SK-N-SH (cell line): ENCODE results near the gene FRMD3. TPM values are rescaled to one million over a fixed set of nuclear protein-coding genes. Genes with fewer than 3 reads are reported as not detected.
A peak's percentile ranks its signal among the peaks of the same experiment; 100 is the strongest.

ENCODE experiments used
- CTCF ChIA-PET: fragments of 300-600, 350-600 bp; formaldehyde crosslinking; extraction: SDS; loops from one replicate; lab custom pipeline; 2021; lab: Yijun Ruan, JAX
- POLR2A ChIA-PET: fragments of 350-600 bp; sonication (Branson Sonifier 250); formaldehyde crosslinking; extraction: SDS; loops from one replicate; lab custom pipeline; 2020; ENCODE audit warnings: antibody characterized with exemption, inconsistent platforms; lab: Yijun Ruan, JAX
- DNase-seq: peaks from one replicate; pipeline ENCODE4 v3.0.0; 2012
- H2AFZ ChIP-seq: fragments of 200-600 bp; sonication (generic); 2 replicates; pipeline ENCODE4 v1.8.1; 2016; ENCODE audit warnings: antibody characterized with exemption, mild to moderate bottlenecking, low read depth
- H3F3A ChIP-seq: fragments of 200-600 bp; sonication (generic); replicated peaks from 2 replicates; pipeline ENCODE3; 2016; ENCODE audit warnings: antibody characterized with exemption, mild to moderate bottlenecking; ENCODE audit not compliant: insufficient read depth
- H3K27ac ChIP-seq, 2 experiments: fragments of 200-500 bp in 1 of 2; fragments of 200-600 bp in 1 of 2; sonication (Bioruptor generic) in 1 of 2; sonication (generic), shearing (Covaris generic) in 1 of 2; 2 replicates each; pipeline versions ENCODE4 v1.5.1 to v1.6.1; 2014 to 2016; ENCODE audit warnings: low read depth in 2 of 2, inconsistent platforms in 1 of 2, low read length in 1 of 2, mild to moderate bottlenecking in 1 of 2, mixed read lengths in 1 of 2
- H3K27me3 ChIP-seq: fragments of 200-600 bp; sonication (generic), shearing (Covaris generic); 2 replicates; pipeline ENCODE4 v1.6.1; 2016; ENCODE audit warnings: mixed run types; ENCODE audit not compliant: insufficient read depth
- H3K36me3 ChIP-seq, 2 experiments: fragments of 200-500 bp in 1 of 2; fragments of 200-600 bp in 1 of 2; sonication (Bioruptor generic) in 1 of 2; sonication (generic) in 1 of 2; replicated peaks in 1 of 2; 2 replicates each; pipeline versions ENCODE3 to v1.5.1; 2014 to 2016; ENCODE audit warnings: low read length in 1 of 2, mild to moderate bottlenecking in 1 of 2; ENCODE audit not compliant: insufficient read depth in 2 of 2, control insufficient read depth in 1 of 2
- H3K4me1 ChIP-seq, 2 experiments: fragments of 200-500 bp in 1 of 2; fragments of 200-600 bp in 1 of 2; sonication (Bioruptor generic) in 1 of 2; sonication (generic), shearing (Covaris generic) in 1 of 2; 2 replicates each; pipeline versions ENCODE4 v1.5.1 to v1.6.1; 2014 to 2016; ENCODE audit warnings: low read depth in 1 of 2, low read length in 1 of 2, mixed run types in 1 of 2; ENCODE audit not compliant: insufficient read depth in 2 of 2, control insufficient read depth in 1 of 2
- H3K4me2 ChIP-seq: fragments of 200-600 bp; sonication (generic), shearing (Covaris generic); 2 replicates; pipeline ENCODE4 v1.6.1; 2017; ENCODE audit warnings: mixed run types
- H3K4me3 ChIP-seq, 2 experiments: fragments of 200-500 bp in 1 of 2; fragments of 200-600 bp in 1 of 2; sonication (Bioruptor generic) in 1 of 2; sonication (generic), shearing (Covaris generic) in 1 of 2; 2 replicates each; pipeline versions ENCODE4 v1.5.1 to v1.8.1; 2014 to 2016; ENCODE audit warnings: low read depth in 2 of 2, inconsistent platforms in 1 of 2, low read length in 1 of 2, mild to moderate bottlenecking in 1 of 2, mixed read lengths in 1 of 2, moderate library complexity in 1 of 2
- H3K79me2 ChIP-seq: fragments of 200-600 bp; sonication (generic); 2 replicates; pipeline ENCODE4 v1.8.1; 2017; ENCODE audit warnings: mild to moderate bottlenecking; ENCODE audit not compliant: insufficient read depth
- H3K9ac ChIP-seq: fragments of 200-600 bp; sonication (generic); 2 replicates; pipeline ENCODE4 v1.6.1; 2017; ENCODE audit warnings: mixed run types
- H3K9me2 ChIP-seq: fragments of 200-600 bp; sonication (generic); 2 replicates; pipeline ENCODE4 v1.6.1; 2017; ENCODE audit warnings: mixed run types
- H3K9me3 ChIP-seq: fragments of 200-600 bp; sonication (generic); 2 replicates; pipeline ENCODE4 v1.6.1; 2017; ENCODE audit warnings: mixed run types, mild to moderate bottlenecking, moderate library complexity
- H4K20me1 ChIP-seq: fragments of 200-600 bp; sonication (generic); 2 replicates; pipeline ENCODE4 v1.6.1; 2017; ENCODE audit warnings: mild to moderate bottlenecking, mixed run types; ENCODE audit not compliant: insufficient read depth
- CTCF ChIP-seq: fragments of 200-600 bp; sonication (generic); IDR thresholded peaks from 2 replicates; pipeline ENCODE4 v1.6.1; 2017; ENCODE audit warnings: antibody characterized with exemption, mild to moderate bottlenecking, moderate library complexity
- ELF1 ChIP-seq: IDR thresholded peaks from 2 replicates; pipeline ENCODE4 v1.4.0; 2012
- EP300 ChIP-seq, 2 experiments: IDR thresholded peaks; 2 replicates each; pipeline versions ENCODE4 v1.4.0 to v1.6.1; 2012; ENCODE audit warnings: borderline replicate concordance in 1 of 2, low read depth in 1 of 2, low read length in 1 of 2
- FOXJ3 ChIP-seq: sonication (generic); formaldehyde crosslinking; IDR thresholded peaks from 2 replicates; pipeline ENCODE4 v1.5.1; 2020; ENCODE audit warnings: mild to moderate bottlenecking, missing genetic modification reagents
- FOXM1 ChIP-seq: IDR thresholded peaks from 2 replicates; pipeline ENCODE4 v1.4.0; 2012; ENCODE audit warnings: low read depth, mild to moderate bottlenecking
- GATA2 ChIP-seq: sonication (generic); formaldehyde crosslinking; IDR thresholded peaks from 2 replicates; pipeline ENCODE4 v1.5.0; 2020; ENCODE audit warnings: mild to moderate bottlenecking, missing genetic modification reagents
- IRF3 ChIP-seq: fragments of 150-350 bp; IDR thresholded peaks from 2 replicates; pipeline ENCODE4 v1.6.1; 2016; ENCODE audit warnings: mild to moderate bottlenecking, low read depth, low read length
- MAX ChIP-seq: IDR thresholded peaks from 2 replicates; pipeline ENCODE4 v1.4.0; 2012; ENCODE audit warnings: low read depth
- NRF1 ChIP-seq: IDR thresholded peaks from 2 replicates; pipeline ENCODE4 v1.6.1; 2012; ENCODE audit warnings: low read depth, mild to moderate bottlenecking, low read length
- POLR2AphosphoS5 ChIP-seq: IDR thresholded peaks from 2 replicates; pipeline ENCODE4 v1.6.1; 2012; ENCODE audit warnings: low read depth, low read length
- RCOR1 ChIP-seq: fragments of 150-350 bp; IDR thresholded peaks from 2 replicates; pipeline ENCODE4 v1.6.1; 2017; ENCODE audit warnings: antibody characterized with exemption, low read length
- SIN3A ChIP-seq: IDR thresholded peaks from 2 replicates; pipeline ENCODE4 v1.6.1; 2012; ENCODE audit warnings: low read depth, mild to moderate bottlenecking, low read length, moderate library complexity, borderline replicate concordance
- TEAD4 ChIP-seq: IDR thresholded peaks from 2 replicates; pipeline ENCODE4 v1.4.0; 2012; ENCODE audit warnings: mild to moderate bottlenecking, borderline replicate concordance; ENCODE audit not compliant: insufficient read depth
- USF2 ChIP-seq: fragments of 150-350 bp; IDR thresholded peaks from 2 replicates; pipeline ENCODE4 v1.6.1; 2017; ENCODE audit warnings: antibody characterized with exemption, low read length, low read depth, borderline replicate concordance
- WGBS: methylation state at CpG from one replicate; pipeline ENCODE4 v1.1.6; 2017; ENCODE audit warnings: low lambda C conversion rate; 5-methylcytosine and 5-hydroxymethylcytosine counted together
- polyA plus RNA-seq, 3 experiments: library from polyadenylated mRNA; depleted of rRNA; stranded (reverse); fragments of >200 nt; gene quantifications; 2 replicates each; pipeline ENCODE4 v1.2.3, GENCODE V29; 2012

The FRMD3 gene
- polyA plus RNA-seq, 1 of the 3 experiments (the other 2 are of a cell fraction): 0.89 TPM

GRCh38 chr9:83266666-83267496 is 271.3 kb downstream of the FRMD3 start:
- DNase-seq: no peak
- WGBS: 36% methylated on average over 11 of the region's 11 CpGs
- H3K4me2 ChIP-seq: peak overlapping the region; percentile 28
- no peaks in the 10 kb centered on the region for H4K20me1 ChIP-seq
- H3K36me3 ChIP-seq: peaks cover 0 to 4% of the 10 kb centered on the region in 2 experiments
- no peaks in the 10 kb centered on the region for H3K9me2 ChIP-seq
- ChIA-PET CTCF (interaction anchor here (1.0 to 1.8 kb wide), 3 partner anchors 9 to 38 kb away, joined by 3 to 10 read pairs (median 3); no protein-coding TSS in a partner anchor), POLR2A (no interaction called here)
- H2AFZ ChIP-seq: no peak overlapping the region; the same call in 1 of the 2 replicates
- no peak overlapping the region for H3K4me3 ChIP-seq
- peak overlapping the region in 1 of 2 experiments; percentile 55; a peak in 3 of 4 replicates for H3K27ac ChIP-seq
- no peaks in the 10 kb centered on the region for H3K27me3 ChIP-seq
- H3K79me2 ChIP-seq: no peaks in the 10 kb centered on the region
- H3K9me3 ChIP-seq: no peaks in the 10 kb centered on the region
- H3K4me1 ChIP-seq: peaks cover 0 to 19% of the 10 kb centered on the region in 2 experiments; a peak in 2 of 4 replicates
- no peak for TF ChIP-seq FOXM1
- TF ChIP-seq MAX: 0 out of 2 replicates have a peak, but pooled peaks have one; percentile 11
- TF ChIP-seq TEAD4: no peak
- no peak for TF ChIP-seq GATA2 (CRISPR knock-in tag)
- no peak overlapping the region for H3K9ac ChIP-seq
- peaks cover 21% of the 10 kb centered on the region for H3F3A ChIP-seq

GRCh38 chr9:83266331-83266665 is 271.9 kb downstream of the FRMD3 start:
- no peak for DNase-seq
- H2AFZ ChIP-seq: no peak overlapping the region
- peak overlapping the region in 1 of 2 experiments; percentile 55; a peak in 1 of 4 replicates for H3K27ac ChIP-seq
- H3K27me3 ChIP-seq: no peaks in the 10 kb centered on the region
- WGBS: 35% methylated on average over 2 of the region's 2 CpGs
- H3K9me3 ChIP-seq: no peaks in the 10 kb centered on the region
- no peak overlapping the region for H3K9ac ChIP-seq
- H3K4me1 ChIP-seq: peaks cover 0 to 15% of the 10 kb centered on the region in 2 experiments; a peak in 2 of 4 replicates
- H3K4me2 ChIP-seq: peak overlapping the region; percentile 28
- ChIA-PET CTCF (interaction anchor here (1.0 to 1.8 kb wide), 2 partner anchors 15 to 37 kb away, joined by 3 to 10 read pairs; no protein-coding TSS in a partner anchor), POLR2A (no interaction called here)
- no peaks in the 10 kb centered on the region for H4K20me1 ChIP-seq
- H3K36me3 ChIP-seq: peaks cover 0 to 4% of the 10 kb centered on the region in 2 experiments
- peaks cover 21% of the 10 kb centered on the region for H3F3A ChIP-seq
- no peaks in the 10 kb centered on the region for H3K79me2 ChIP-seq
- no peaks in the 10 kb centered on the region for H3K9me2 ChIP-seq
- no peak for TF ChIP-seq EP300 (IDR thresholded peaks at IDR 0.05; ENCODE audit: borderline replicate concordance in 1 of 2, low read depth in 1 of 2, low read length in 1 of 2)
- TF ChIP-seq SIN3A: no peak
- no peak for TF ChIP-seq NRF1
- no peak for TF ChIP-seq USF2
- no peak for TF ChIP-seq FOXJ3 (CRISPR knock-in tag)
- TF ChIP-seq CTCF: no peak
- no peak for TF ChIP-seq POLR2AphosphoS5
- no peak for TF ChIP-seq RCOR1
- TF ChIP-seq ELF1: no peak
- TF ChIP-seq IRF3: no peak
- H3K4me3 ChIP-seq: no peak overlapping the region
